ENCODE data around the gene MGST3.
"Not testable (repeated sequence)": the region's sequence is repeated elsewhere in the genome, so short reads cannot be mapped to it uniquely, and the experiment has no call there.

The MGST3 gene

DNA sequence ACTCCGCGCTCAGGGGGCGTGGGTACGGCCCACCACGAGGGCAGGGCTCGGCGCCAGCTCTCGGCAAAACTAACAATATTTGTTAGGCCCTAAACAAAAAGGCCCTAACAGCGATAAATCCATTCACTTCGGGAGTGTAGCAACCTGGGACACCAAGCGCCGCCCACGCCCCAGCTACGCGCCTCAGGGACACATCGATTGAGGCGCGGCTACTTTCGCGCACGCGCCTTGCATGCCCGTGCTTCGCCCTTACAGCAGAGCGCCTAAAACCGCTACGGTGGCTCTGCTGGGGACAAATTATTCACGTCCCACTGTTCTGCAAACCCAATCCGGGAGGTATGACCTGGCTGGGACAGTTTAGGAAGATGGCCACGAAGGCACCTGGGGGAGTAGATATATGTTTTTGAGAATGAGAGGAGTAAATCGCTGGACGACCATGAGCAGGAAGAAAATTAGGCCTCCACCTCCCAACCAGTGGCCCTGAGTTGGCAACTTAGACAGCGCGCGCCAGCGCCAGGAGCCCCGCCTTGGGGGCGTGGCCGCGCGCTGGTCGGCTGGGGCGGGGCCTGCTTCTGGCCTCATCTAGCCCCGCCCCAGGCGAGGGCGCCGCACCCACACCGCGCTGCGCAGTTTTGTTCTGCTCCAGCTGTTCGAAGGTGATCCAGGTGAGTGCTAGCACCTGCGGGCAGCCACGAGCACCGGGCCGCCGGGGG, at the start of gene MGST3:
Gene MGST3, plus strand, starts transcription at position 606 of the 713 bp plus-strand sequence. CDS start 18,614 bp downstream, outside the sequence.
- POLR2A ChIA-PET, result interaction anchor here (0.6 to 1.8 kb wide), 2 partner anchors 38 to 67 kb away, joined by 3 to 7 read pairs; partner anchors contain the start of gene ALDH9A1
- TF ChIP-seq, protein P1, sequence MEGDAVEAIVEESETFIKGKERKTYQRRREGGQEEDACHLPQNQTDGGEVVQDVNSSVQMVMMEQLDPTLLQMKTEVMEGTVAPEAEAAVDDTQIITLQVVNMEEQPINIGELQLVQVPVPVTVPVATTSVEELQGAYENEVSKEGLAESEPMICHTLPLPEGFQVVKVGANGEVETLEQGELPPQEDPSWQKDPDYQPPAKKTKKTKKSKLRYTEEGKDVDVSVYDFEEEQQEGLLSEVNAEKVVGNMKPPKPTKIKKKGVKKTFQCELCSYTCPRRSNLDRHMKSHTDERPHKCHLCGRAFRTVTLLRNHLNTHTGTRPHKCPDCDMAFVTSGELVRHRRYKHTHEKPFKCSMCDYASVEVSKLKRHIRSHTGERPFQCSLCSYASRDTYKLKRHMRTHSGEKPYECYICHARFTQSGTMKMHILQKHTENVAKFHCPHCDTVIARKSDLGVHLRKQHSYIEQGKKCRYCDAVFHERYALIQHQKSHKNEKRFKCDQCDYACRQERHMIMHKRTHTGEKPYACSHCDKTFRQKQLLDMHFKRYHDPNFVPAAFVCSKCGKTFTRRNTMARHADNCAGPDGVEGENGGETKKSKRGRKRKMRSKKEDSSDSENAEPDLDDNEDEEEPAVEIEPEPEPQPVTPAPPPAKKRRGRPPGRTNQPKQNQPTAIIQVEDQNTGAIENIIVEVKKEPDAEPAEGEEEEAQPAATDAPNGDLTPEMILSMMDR (IDR thresholded peaks at IDR 0.05; ENCODE audit: insufficient read depth, low read length, missing control alignments), result no peak
- H3K4me3 ChIP-seq (ENCODE audit: low read depth, low read length), result peak within 1 kb of the TSS; percentile 97
- CTCF ChIA-PET, result interaction anchor here (1.4 to 4.0 kb wide), 2 partner anchors 30 to 67 kb away, joined by 3 to 21 read pairs; no protein-coding TSS in a partner anchor
- peak; percentile 65 for DNase-seq (ENCODE audit: low read depth, low spot score)

DNA sequence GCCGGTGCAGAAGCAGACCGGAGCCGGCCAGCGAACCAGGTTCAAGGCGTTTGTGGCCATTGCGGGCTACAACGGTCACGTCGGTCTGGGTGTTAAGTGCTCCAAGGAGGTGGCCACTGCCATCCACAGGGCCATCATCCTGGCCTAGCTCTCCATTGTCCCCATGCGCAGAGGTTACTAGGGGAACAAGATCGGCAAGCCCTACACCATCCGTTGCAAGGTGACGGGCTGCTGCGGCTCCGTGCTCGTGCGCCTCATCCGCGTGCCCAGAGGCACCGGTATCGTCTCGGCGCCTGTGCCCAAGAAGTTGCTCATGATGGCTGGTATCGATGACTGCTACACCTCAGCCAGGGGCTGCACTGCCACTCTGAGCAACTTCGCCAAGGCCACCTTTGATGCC, 49.1 kb upstream of the MGST3 start:
- ChIA-PET POLR2A (no interaction called here), CTCF (no interaction called here)
- H3K4me3 ChIP-seq (ENCODE audit: low read depth, low read length), result no peak overlapping the region
- TF ChIP-seq, protein P1 (IDR thresholded peaks at IDR 0.05; ENCODE audit: insufficient read depth, low read length, missing control alignments), result no peak
- DNase-seq (ENCODE audit: low read depth, low spot score), result no peak

DNA sequence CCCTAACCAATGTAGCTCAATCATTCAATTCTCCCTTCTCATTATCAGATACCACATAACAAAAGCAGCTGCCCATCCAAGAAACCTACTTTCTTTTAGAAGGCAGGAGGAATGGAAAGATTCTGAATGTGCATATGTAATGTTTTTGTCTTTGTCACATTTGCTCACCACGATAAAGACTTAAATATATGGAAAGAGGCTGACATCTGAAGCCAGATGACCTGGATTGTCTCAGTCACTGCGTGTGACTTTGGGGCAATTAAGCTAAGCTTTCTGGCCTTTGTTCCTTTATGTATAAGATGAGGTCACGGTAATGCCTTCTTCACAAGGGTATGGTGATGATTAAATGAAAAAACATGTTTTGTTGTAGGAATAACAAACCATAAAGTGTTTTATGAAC, 44.6 kb upstream of the MGST3 start:
- H3K4me3 ChIP-seq (ENCODE audit: low read depth, low read length), result no peak overlapping the region
- TF ChIP-seq, protein P1 (IDR thresholded peaks at IDR 0.05; ENCODE audit: insufficient read depth, low read length, missing control alignments), result no peak
- DNase-seq (ENCODE audit: low read depth, low spot score), result no peak
- ChIA-PET CTCF (interaction anchor here (0.8 to 5.7 kb wide), 5 partner anchors 8 to 342 kb away, joined by 3 to 63 read pairs (median 21); no protein-coding TSS in a partner anchor), POLR2A (no interaction called here)

DNA sequence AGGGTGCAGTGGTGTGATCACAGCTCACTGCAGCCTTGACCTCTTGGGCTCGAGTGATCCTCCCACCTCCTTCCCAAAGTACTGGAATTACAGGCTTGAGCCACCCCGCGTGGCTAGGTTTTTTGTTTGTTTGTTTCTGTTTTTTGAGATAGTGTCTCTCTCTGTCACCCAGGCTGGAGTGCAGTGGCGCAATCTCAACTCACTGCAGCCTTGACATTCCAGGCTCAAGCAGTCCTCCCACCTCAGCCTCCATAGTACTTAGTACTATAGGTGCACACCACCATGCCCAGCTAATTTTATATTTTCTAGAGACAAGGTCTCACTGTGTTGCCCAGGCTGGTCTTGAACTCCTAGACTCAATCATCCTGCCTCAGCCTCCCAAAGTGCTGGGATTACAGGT, 39.6 kb upstream of the MGST3 start:
- H3K4me3 ChIP-seq (ENCODE audit: low read depth, low read length); POLR2A ChIA-PET; DNase-seq (ENCODE audit: low read depth, low spot score): not testable (repeated sequence)
- CTCF ChIA-PET, result interaction anchor here (0.9 to 12.5 kb wide), 13 partner anchors 6 to 478 kb away, joined by 3 to 277 read pairs (median 12); no protein-coding TSS in a partner anchor

DNA sequence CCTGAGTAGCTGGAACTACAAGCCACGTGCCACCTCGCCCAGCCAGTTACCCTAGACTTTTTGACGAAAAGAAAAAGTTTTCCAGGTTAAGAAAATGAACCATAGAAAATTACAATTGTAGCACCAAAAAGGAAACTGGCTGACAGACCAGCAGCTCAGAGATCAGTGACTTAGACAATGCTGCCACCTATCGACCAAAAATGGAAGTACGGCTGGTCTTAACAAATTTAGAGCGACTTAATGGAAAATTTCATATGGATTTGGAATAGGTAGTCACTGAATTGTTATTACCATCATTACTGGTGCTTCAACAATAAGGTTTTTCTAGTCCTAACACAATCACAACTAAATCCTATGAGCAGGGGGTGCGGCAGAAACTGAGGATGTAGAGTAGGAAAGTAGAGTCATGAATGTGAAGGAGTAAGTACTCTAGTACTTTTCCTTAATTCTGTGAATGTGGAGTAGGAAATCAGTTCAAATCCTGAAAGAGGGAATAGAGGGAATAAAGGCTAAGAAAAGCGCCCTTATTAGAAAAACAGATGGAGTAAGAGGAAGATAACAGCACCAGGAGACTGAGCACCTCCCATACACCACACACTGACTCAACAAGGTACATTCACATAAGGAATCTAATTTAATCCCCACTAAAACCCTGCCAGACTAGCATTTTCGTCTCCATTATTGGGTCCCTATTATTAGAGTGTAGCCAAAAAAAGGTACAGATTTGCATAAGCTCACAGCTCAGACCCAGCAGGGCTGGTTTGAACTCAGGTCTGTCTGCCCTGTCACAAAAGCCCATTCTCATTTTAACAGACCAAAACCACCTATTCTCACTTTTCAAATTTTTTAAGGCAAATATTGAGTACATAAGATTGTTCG, 37.9 kb upstream of the MGST3 start:
- H3K4me3 ChIP-seq (ENCODE audit: low read depth, low read length), result no peak overlapping the region
- ChIA-PET POLR2A (interaction anchor here (0.6 kb wide), 2 partner anchors 26 to 37 kb away, joined by 3 to 4 read pairs; no protein-coding TSS in a partner anchor), CTCF (interaction anchor here (0.8 to 12.5 kb wide), 27 partner anchors 8 to 480 kb away, joined by 3 to 277 read pairs (median 4); no protein-coding TSS in a partner anchor)
- TF ChIP-seq, protein P1 (IDR thresholded peaks at IDR 0.05; ENCODE audit: insufficient read depth, low read length, missing control alignments), result peak; percentile 75
- DNase-seq (ENCODE audit: low read depth, low spot score), result no peak

DNA sequence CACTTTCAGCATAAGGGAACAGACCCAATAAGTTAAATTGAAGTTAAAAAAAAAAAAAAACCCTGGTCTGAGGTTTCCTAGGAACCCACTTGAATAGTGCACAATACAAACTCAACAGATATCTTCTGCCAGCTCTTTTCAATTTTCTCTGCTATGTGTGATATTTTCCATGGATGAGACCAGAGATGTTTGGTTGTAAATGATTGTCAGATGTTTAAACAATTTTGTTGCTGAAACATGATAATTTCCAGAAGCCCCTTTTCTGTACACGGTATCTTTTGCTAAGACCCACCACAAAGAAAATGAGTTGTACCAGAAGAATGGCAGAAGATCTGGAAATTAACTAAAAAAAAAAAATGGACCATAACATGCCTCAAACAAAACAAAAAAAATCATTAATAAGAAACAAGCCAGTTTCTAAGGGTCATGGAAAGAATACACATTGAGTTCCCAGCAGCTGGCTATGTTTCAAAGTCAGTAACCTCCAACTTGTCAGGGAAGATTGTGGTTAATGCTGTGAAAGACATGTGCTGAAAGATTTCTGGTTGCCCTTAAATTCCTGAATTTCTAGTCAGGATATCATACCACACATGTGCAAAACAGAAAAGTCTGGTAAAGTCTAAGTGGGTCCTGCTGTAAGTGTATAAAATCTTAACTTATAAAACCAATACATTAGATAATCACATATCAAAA, 35.6 kb upstream of the MGST3 start:
- ChIA-PET POLR2A (no interaction called here), CTCF (interaction anchor here (0.8 to 12.5 kb wide), 9 partner anchors 10 to 318 kb away, joined by 3 to 277 read pairs (median 9); no protein-coding TSS in a partner anchor)
- H3K4me3 ChIP-seq (ENCODE audit: low read depth, low read length), result no peak overlapping the region
- no peak for DNase-seq (ENCODE audit: low read depth, low spot score)
- TF ChIP-seq, protein P1 (IDR thresholded peaks at IDR 0.05; ENCODE audit: insufficient read depth, low read length, missing control alignments), result no peak
